Activated naive CD4-positive, alpha-beta T cell treated with anti-CD3 and anti-CD28 coated beads, Interleukin-2, amount 10 ng/mL, durations not matched to agents 7 days and 5 days (primary cell): ENCODE measurements around the gene SLC2A11.

Experiments
- CTCF ChIA-PET: fragments of 350-600 bp; sonication (Branson Sonifier 250); formaldehyde crosslinking; loops from one replicate; lab custom pipeline; 2021; ENCODE audit warnings: antibody characterized with exemption; lab: Charles Lee
- DNase-seq: peaks from one replicate; pipeline ENCODE4 v3.0.0-alpha.2; 2020
- H3K27ac Mint-ChIP-seq: one replicate; pipeline ENCODE4 v1.8.0; 2021; ENCODE audit warnings: mild to moderate bottlenecking, moderate library complexity, mixed read lengths
- H3K27me3 Mint-ChIP-seq: one replicate; pipeline ENCODE4 v1.8.0; 2021; ENCODE audit warnings: mild to moderate bottlenecking, mixed read lengths
- H3K36me3 Mint-ChIP-seq: one replicate; pipeline ENCODE4 v1.8.0; 2021; ENCODE audit warnings: mixed read lengths
- H3K4me1 Mint-ChIP-seq: one replicate; pipeline ENCODE4 v1.8.0; 2021; ENCODE audit warnings: mixed read lengths
- H3K4me3 Mint-ChIP-seq: one replicate; pipeline ENCODE4 v1.8.0; 2021; ENCODE audit warnings: mild to moderate bottlenecking, moderate library complexity, mixed read lengths
- H3K9me3 Mint-ChIP-seq: one replicate; pipeline ENCODE4 v1.8.0; 2021; ENCODE audit warnings: mixed read lengths

SLC2A11 gene

DNA sequence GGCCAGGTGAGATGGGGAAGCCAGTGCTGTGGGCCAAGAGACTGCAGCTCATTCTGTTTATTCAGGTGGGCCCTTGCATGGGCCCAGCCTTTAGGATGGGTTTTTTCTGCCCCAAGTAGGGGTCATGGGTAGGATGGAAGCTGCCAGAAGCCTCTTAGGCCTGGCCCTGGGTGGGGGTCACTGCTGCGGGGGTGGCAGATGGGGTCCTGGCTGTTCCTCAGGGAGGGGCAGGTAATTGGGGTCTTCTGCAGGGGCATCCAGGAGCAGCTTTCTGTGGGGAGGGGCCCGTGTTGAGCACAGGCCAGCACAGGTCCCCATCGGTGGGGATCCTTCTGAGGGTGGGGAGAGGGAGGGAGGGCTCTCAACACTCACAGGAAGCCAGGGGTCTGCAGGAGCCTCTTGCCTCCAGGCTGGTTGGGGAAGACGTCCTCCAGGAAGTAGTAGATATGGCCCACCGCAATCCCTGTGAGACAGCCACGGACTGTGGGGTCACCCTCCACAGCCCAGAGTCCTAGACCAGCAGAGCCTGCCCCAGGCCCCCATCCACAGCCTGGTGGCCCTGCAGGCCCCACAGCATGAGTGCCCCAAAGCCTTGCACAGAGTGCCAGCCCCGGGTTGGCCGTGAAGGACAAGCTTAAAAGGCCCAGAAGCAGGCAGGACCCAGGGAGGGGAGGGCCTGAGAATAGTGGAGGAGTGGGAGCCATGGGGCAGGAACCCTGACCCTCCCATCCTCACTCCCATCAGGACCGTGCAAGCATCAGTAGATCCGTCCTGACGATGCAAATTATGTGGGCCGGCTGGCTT is 20.8 kb upstream of the SLC2A11 start:
- CTCF ChIA-PET, result interaction anchor here (1.4 kb wide), 1 partner anchor 68 kb away, joined by 5 read pairs; no protein-coding TSS in a partner anchor
- Mint-ChIP-seq H3K4me1 (peaks cover 25% of the 10 kb centered on the region), H3K27me3 (peaks cover 17% of the 10 kb centered on the region), H3K4me3 (peak overlapping the region; percentile 57), H3K9me3 (no peaks in the 10 kb centered on the region), H3K36me3 (peaks cover 11% of the 10 kb centered on the region), H3K27ac (peak overlapping the region; percentile 63)
- no peak for DNase-seq

GRCh38 chr22:23837496-23837859 is 20.2 kb upstream of the SLC2A11 start:
- H3K27me3 Mint-ChIP-seq, result peaks cover 20% of the 10 kb centered on the region
- peaks cover 25% of the 10 kb centered on the region for H3K4me1 Mint-ChIP-seq
- peaks cover 11% of the 10 kb centered on the region for H3K36me3 Mint-ChIP-seq
- DNase-seq, result no peak
- H3K27ac Mint-ChIP-seq, result no peak overlapping the region
- peak overlapping the region; percentile 94 for H3K4me3 Mint-ChIP-seq
- H3K9me3 Mint-ChIP-seq, result no peaks in the 10 kb centered on the region
- CTCF ChIA-PET, result interaction anchor here (0.9 to 1.4 kb wide), 3 partner anchors 51 to 69 kb away, joined by 3 to 5 read pairs (median 3); partner anchors contain the start of gene SMARCB1

- Mint-ChIP-seq H3K27ac (peak overlapping the region; percentile 92), H3K36me3 (peaks cover 11% of the 10 kb centered on the region), H3K4me3 (peak overlapping the region; percentile 94), H3K27me3 (peaks cover 25% of the 10 kb centered on the region), H3K9me3 (no peaks in the 10 kb centered on the region), H3K4me1 (peaks cover 25% of the 10 kb centered on the region)
- CTCF ChIA-PET, result interaction anchor here (0.9 to 1.3 kb wide), 3 partner anchors 12 to 68 kb away, joined by 3 to 4 read pairs (median 3); partner anchors contain the start of gene SMARCB1
- DNase-seq, result no peak
Measured at GRCh38 chr22:23837911-23838680, 19.6 kb upstream of the SLC2A11 start.

DNA sequence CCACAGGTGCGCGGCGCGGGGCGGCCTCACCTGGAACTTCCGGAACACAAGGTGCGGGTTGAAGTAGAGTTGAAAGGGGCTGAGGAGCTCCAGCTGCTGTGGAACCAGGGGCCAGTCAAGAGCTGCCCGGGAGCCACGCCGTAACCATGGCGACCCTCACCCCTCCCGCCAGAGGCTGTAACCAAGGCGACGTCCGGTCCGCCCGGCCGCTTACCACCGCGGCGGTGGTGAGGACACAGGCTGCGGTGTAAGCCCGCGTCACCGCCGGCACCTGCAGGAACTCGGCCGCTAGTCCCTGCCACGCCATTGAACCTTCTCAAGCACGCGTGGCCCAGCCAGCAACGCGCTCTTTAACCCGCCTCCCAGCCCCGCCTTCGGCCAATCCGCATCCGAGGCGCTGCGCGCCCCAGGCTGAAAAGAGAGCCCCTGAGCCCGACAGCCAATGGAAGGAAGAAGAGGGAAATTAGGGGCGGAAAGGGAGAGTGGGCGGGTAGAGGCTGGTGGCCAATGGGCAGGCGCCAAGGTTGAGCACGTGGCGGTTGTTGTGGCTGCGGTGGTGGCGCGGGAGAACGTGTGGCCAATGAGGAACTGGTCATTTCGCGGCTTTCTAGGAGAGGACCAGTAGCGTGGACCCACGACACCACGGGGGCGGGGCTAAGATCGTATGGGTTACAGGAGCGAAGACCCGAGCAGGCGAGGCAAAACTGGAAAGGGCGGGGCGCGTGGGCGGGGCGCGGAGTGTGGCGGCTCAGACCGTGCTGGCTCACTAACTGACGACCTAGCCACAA is 18.8 kb upstream of the SLC2A11 start, which contains the start of gene DERL3:
Gene DERL3, minus strand, starts transcription at position 326 of the 788 bp plus-strand sequence. Its CDS starts 19 bp downstream, at position 307.
- Mint-ChIP-seq H3K27me3 (peaks cover 25% of the 10 kb centered on the region), H3K36me3 (peaks cover 11% of the 10 kb centered on the region), H3K9me3 (no peaks in the 10 kb centered on the region), H3K27ac (peak within 1 kb of the TSS; percentile 92), H3K4me3 (peak within 1 kb of the TSS; percentile 94), H3K4me1 (peaks cover 25% of the 10 kb centered on the region)
- CTCF ChIA-PET, result interaction anchor here (1.1 to 1.3 kb wide), 2 partner anchors 11 to 52 kb away, joined by 3 to 4 read pairs; partner anchors contain the start of gene SMARCB1
- peak; percentile 99 for DNase-seq

DNA sequence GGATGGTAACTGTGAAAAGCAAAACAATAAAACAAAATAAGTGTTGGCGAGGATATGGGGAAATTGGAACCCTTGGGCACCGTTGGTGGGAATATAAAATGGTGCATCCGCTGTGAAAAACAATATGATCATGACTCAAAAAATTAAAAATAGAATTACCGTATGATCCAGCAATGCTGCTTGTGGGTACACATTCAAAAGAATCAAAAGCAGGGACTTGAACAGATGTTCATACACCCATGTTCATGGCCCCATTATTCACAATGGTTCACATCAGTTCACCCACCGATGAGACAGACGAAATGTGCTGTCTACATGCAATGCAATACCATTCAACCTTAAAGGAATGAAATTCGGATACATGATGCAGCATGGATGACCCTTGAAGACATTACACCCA is 17.6 kb upstream of the SLC2A11 start:
- Mint-ChIP-seq H3K36me3 (peaks cover 11% of the 10 kb centered on the region), H3K27ac (no peak overlapping the region)
- CTCF ChIA-PET, result no interaction called here

DNA sequence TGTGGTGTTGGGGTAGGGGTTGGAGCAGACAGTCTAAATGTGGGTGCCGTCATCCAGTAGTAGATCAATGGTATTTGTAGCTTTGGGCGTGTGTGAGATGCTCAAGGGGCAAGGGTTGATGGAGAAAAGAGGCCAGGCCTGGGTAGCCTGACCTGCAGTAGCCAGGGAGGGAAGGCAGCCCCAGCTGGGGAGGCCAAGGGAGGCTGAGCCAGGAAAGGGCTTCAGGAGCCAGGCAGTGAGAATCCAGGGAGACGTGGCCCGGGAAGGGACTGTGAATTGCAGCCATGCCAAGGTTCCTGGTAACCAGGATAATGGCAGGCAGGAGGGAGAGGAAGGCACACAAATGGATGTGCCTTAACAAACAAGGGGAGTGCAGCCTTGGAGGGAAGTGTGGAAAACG is 16.4 kb upstream of the SLC2A11 start:
- peaks cover 25% of the 10 kb centered on the region for H3K4me1 Mint-ChIP-seq
- peaks cover 6% of the 10 kb centered on the region for H3K36me3 Mint-ChIP-seq
- no peak overlapping the region for H3K4me3 Mint-ChIP-seq
- H3K9me3 Mint-ChIP-seq, result no peaks in the 10 kb centered on the region
- H3K27ac Mint-ChIP-seq, result no peak overlapping the region
- CTCF ChIA-PET, result no interaction called here
- H3K27me3 Mint-ChIP-seq, result peaks cover 25% of the 10 kb centered on the region
- no peak for DNase-seq

More for the DNA sequence above, 17.6 kb upstream of the SLC2A11 start:
- DNase-seq, result no peak
- H3K4me3 Mint-ChIP-seq, result peak overlapping the region; percentile 52
- peaks cover 25% of the 10 kb centered on the region for H3K27me3 Mint-ChIP-seq
- H3K9me3 Mint-ChIP-seq, result no peaks in the 10 kb centered on the region
- H3K4me1 Mint-ChIP-seq, result peaks cover 25% of the 10 kb centered on the region

- Mint-ChIP-seq H3K4me3 (no peak overlapping the region), H3K36me3 (peaks cover 4% of the 10 kb centered on the region), H3K4me1 (peaks cover 22% of the 10 kb centered on the region), H3K27ac (no peak overlapping the region), H3K27me3 (peaks cover 27% of the 10 kb centered on the region), H3K9me3 (no peaks in the 10 kb centered on the region)
- CTCF ChIA-PET, result no interaction called here
- DNase-seq, result no peak
Measured at GRCh38 chr22:23841736-23842445, 15.8 kb upstream of the SLC2A11 start.

DNA sequence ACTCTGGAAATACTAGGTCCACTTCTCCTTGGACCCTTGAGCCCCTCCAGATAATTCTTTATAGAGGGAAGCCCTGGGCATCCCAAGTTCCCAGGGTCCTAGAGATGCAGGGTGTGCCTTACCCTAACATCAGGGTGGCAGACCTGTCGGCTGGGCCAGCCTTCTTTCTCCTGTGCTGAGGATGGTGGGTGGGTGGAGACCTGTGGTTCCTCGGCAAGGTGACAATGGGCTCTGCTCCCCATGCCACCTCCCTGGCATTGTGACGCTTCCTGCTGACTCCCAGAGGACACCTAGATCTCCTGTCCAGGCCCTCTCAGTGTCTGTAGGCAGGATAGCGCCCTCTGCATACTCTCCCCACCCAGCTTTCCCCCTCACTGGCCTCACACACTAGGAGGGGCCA is 15.1 kb upstream of the SLC2A11 start:
- H3K4me1 Mint-ChIP-seq, result peaks cover 19% of the 10 kb centered on the region
- peaks cover 4% of the 10 kb centered on the region for H3K36me3 Mint-ChIP-seq
- no peak for DNase-seq
- H3K27me3 Mint-ChIP-seq, result peaks cover 29% of the 10 kb centered on the region
- CTCF ChIA-PET, result no interaction called here
- no peak overlapping the region for H3K27ac Mint-ChIP-seq
- no peaks in the 10 kb centered on the region for H3K9me3 Mint-ChIP-seq
- no peak overlapping the region for H3K4me3 Mint-ChIP-seq

DNA sequence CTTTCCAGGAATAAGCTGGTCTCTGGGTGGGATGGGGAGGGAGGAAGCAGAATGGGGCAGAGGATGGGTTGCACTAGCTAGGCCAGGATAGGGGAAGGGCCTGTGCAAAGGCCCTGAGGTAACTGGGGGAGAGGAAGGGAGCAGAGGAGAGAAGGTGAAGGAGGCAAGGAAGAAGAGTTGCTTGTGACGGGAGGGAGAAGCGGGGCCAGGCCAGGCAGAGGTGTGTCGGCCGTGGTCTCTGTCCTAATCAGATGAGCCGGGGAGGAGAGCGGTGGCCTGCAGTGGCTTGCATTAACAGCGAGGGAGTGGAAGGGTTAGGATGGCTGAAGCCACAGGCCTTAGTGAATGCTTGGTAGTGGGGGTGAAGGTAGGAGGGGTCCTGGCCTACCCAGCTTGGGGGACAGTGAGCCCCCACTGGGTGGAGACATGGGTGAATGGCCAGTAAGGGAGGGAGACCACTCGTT is 12.9 kb upstream of the SLC2A11 start:
- Mint-ChIP-seq H3K27me3 (peaks cover 31% of the 10 kb centered on the region), H3K4me3 (no peak overlapping the region), H3K36me3 (no peaks in the 10 kb centered on the region), H3K4me1 (peaks cover 6% of the 10 kb centered on the region), H3K27ac (no peak overlapping the region), H3K9me3 (no peaks in the 10 kb centered on the region)
- DNase-seq, result no peak
- CTCF ChIA-PET, result interaction anchor here (0.9 to 2.6 kb wide), 2 partner anchors 74 to 75 kb away, joined by 3 to 12 read pairs; no protein-coding TSS in a partner anchor

DNA sequence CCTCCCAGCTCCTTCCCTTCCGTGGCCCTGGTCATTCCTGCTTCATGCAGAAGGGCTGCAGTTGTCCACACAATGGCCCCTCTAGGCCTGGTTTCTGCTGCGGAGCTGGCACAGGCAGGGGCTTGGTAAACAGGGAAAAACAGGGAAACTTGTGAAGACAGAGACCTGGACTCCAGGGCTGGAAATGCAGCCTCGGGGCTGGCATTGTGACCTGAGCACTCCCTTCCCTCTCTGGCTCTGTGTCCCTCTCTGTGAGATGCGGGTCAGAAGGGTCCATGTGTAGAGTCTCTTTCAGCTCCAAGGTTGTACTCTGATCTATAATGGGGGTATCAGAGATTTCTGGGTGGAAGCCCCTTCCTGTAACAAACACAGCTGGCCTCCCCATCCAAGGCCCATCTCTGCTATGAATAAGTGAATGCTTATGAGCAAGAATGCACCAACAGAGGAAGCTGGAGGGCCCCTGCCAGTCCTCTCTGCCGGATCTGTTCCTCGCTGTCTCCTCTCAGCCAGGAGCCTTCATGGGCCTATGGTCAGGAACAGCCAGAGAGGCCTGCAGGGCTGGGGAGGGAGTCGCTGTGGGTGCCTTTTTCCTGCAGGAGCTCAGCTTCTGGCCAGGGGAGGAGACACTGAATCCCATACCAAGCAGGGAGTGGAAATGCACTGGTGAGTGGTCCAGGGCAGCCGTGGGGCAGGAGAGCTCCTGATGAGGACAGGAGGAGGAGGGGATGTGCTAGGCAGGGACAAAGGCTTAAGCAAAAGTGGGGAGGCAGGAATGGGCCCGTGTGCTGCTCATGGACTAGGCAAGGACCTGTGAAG is 12.2 kb upstream of the SLC2A11 start:
- Mint-ChIP-seq H3K36me3 (no peaks in the 10 kb centered on the region), H3K27ac (no peak overlapping the region), H3K4me1 (peaks cover 5% of the 10 kb centered on the region), H3K27me3 (peaks cover 38% of the 10 kb centered on the region), H3K9me3 (no peaks in the 10 kb centered on the region), H3K4me3 (no peak overlapping the region)
- no peak for DNase-seq
- CTCF ChIA-PET, result interaction anchor here (0.7 to 2.6 kb wide), 3 partner anchors 42 to 76 kb away, joined by 3 to 12 read pairs (median 3); no protein-coding TSS in a partner anchor

DNA sequence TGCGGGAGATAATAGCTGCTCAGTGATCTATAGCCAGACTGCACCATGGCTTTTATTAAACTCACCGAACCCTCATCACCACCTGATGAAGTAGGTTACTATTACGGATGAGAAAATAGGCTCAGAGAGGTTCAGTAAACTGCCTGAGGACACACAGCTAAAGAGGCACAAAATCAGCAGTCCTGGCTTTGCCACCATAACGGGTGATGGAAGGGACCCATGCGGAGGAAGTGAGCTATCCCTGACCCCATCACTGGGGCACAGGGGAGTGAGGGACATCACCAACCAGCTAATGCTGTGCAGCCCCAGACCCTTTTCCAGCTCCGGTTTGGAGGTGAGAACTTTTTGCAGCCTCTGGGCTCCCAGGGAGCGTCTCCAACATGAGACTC is 11.6 kb upstream of the SLC2A11 start:
- CTCF ChIA-PET, result interaction anchor here (0.7 to 2.6 kb wide), 4 partner anchors 43 to 77 kb away, joined by 3 to 12 read pairs (median 4); no protein-coding TSS in a partner anchor
- Mint-ChIP-seq H3K4me3 (no peak overlapping the region), H3K27ac (no peak overlapping the region), H3K27me3 (peaks cover 39% of the 10 kb centered on the region), H3K4me1 (peaks cover 5% of the 10 kb centered on the region), H3K9me3 (no peaks in the 10 kb centered on the region), H3K36me3 (no peaks in the 10 kb centered on the region)
- no peak for DNase-seq

DNA sequence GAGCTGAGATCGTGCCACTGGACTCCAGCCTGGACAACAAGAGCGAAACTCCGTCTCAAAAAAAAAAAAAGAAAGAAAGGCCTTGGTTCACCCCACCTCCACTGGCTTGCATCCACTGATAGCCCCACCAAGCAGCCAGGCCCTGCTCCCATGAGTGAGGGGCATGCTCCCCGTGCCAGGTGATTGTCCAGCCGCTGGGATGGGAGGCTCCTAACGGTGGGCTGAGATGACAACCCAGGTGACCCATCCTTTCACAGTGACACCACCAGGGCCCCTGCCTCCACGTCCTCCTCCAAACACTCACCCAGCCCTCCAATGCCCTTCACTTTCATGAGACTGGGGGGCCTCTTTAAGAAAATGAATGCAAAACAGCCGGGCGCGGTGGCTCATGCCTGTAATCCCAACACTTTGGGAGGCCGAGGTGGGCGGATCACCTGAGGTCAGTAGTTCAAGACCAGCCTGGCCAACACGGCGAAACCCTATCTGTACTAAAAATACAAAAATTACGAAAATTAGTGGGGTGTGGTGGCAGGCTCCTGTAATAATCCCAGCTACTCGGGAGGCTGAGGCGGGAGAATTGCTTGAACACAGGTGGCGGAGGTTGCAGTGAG is 10.3 kb upstream of the SLC2A11 start:
- Mint-ChIP-seq H3K36me3 (no peaks in the 10 kb centered on the region), H3K27ac (no peak overlapping the region), H3K4me3 (no peak overlapping the region), H3K27me3 (peaks cover 39% of the 10 kb centered on the region), H3K4me1 (peaks cover 5% of the 10 kb centered on the region), H3K9me3 (no peaks in the 10 kb centered on the region)
- no peak for DNase-seq
- CTCF ChIA-PET, result interaction anchor here (0.9 kb wide), 1 partner anchor 722 kb away, joined by 3 read pairs; no protein-coding TSS in a partner anchor
